Ovary (tissue), 9 donors: ENCODE measurements around the gene THAP4. TPM values are rescaled to one million over a fixed set of nuclear protein-coding genes. Genes with fewer than 3 reads are reported as not detected.
A peak's percentile ranks its signal among the peaks of the same experiment; 100 is the strongest.
"Not testable (repeated sequence)": the region's sequence is repeated elsewhere in the genome, so short reads cannot be mapped to it uniquely, and the experiment has no call there.

Experiments
- DNase-seq, 5 donors: peaks; one replicate each; pipeline ENCODE4 v3.0.0-alpha.2; 2019 to 2020
- H3K27ac ChIP-seq, 2 donors: fragments of 200-600 bp; one replicate each; pipeline versions ENCODE4 v1.5.1 to v1.8.0; 2019 to 2022
- H3K27me3 ChIP-seq: fragments of 200-600 bp; one replicate; pipeline ENCODE4 v1.8.0; 2022
- H3K36me3 ChIP-seq: fragments of 200-600 bp; sonication (generic); one replicate; pipeline ENCODE4 v1.5.1; 2019
- H3K4me1 ChIP-seq: one replicate; pipeline ENCODE4 v1.8.1; 2013; ENCODE audit warnings: mild to moderate bottlenecking, moderate library complexity; ENCODE audit not compliant: insufficient read depth
- H3K4me3 ChIP-seq: fragments of 200-600 bp; sonication (generic); one replicate; pipeline ENCODE4 v1.5.1; 2017
- H3K9me3 ChIP-seq, 2 donors: fragments of 200-600 bp in 1 of 2; sonication (generic) in 1 of 2; one replicate each; pipeline versions ENCODE4 v1.5.1 to v1.8.1; 2013 to 2019; ENCODE audit warnings: mild to moderate bottlenecking in 1 of 2, moderate library complexity in 1 of 2
- EP300 ChIP-seq: sonication (generic); formaldehyde crosslinking; IDR thresholded peaks from one replicate; pipeline ENCODE4 v1.6.1; 2017; ENCODE audit warnings: antibody characterized with exemption
- POLR2A ChIP-seq: fragments of 450-650 bp; IDR thresholded peaks from one replicate; pipeline ENCODE4 v1.6.1; 2017; ENCODE audit warnings: antibody characterized with exemption, mild to moderate bottlenecking, moderate library complexity
- WGBS, 3 donors: extraction: QIAGEN DNeasy Blood & Tissue Kit in 1 of 3; methylation state at CpG; one replicate each; pipeline versions ENCODE4 v1.1.5 to v1.1.7; 2013 to 2017; 5-methylcytosine and 5-hydroxymethylcytosine counted together
- intact Hi-C, 4 donors: fragments of 100-400 bp; cut with DNase I; formaldehyde crosslinking; loops; one replicate each; pipeline versions ENCODE4 v1.11.0 to v1.15.1; 2022 to 2023
- polyA plus RNA-seq, 2 donors: library from polyadenylated mRNA; stranded (reverse); fragments of 200-250 nt in 1 of 2; fragments of 350-450 nt in 1 of 2; fragmentation: Illumina TruSeq in 1 of 2; extraction: RNeasy Lipid Tissue Mini Kit (QIAGEN cat#74804) in 1 of 2; gene quantifications; one replicate each; pipeline ENCODE4 v1.2.3, GENCODE V29; 2013 to 2014
- total RNA-seq, 7 donors: library from RNA; depleted of rRNA in 2 of 7; stranded (reverse); fragments of >200 nt in 2 of 7; fragmentation: NEBNext Ultra II Directional in 3 of 7; extraction: Animal tissue kit (Norgen Biotek cat#: 25700) in 3 of 7; gene quantifications; one replicate each; pipeline versions ENCODE4 v1.1.0 to v1.2.4, GENCODE V29; 2016 to 2023
- TF ChIP-seq, protein P1 (sequence below), 3 donors: fragments of 450-650 bp in 2 of 3; fragments of 200-600 bp in 1 of 3; IDR thresholded peaks; one replicate each; pipeline versions ENCODE4 v1.5.1 to v1.8.0; 2016 to 2022; ENCODE audit warnings: antibody characterized with exemption in 3 of 3, mild to moderate bottlenecking in 1 of 3
- donor health status: DM: no; HTN: no; CAD: no; lungs with moderate emphysema.
- donor health status: DM: no; HTN: no; CAD: no.
- donor health status: Bipolar disorder and iron deficiency.
- donor health status: DM: yes; HTN: yes; CAD: no.
- donor health status: DM: no; HTN: no; CAD: no.
- donor health status: DM: yes; HTN: yes; CAD: no.

THAP4 gene
- total and polyA plus RNA-seq, 9 donors = 12.1 to 54.7 (median 40.3) TPM

DNA sequence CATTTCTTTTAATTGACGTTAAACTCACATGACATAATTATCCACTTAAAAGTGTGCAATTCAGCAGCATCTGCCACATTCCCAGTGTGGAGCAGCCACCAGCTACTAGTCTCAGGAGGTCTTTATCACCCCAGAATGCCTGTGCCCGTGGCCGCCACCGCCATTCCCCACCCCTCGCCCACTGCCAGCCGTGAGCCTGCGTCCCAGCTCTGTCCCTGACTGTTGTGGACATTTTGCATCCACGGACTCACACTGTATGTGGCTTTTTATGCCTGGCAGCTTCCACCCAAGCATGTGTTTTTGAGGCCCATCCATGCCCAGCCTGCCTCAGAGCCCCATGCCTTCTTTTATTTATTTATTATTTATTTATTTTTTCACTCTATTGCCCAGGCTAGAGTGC is 69.2 kb downstream of the THAP4 start:
- H3K27me3 ChIP-seq = no peaks in the 10 kb centered on the region
- TF ChIP-seq, protein P1, sequence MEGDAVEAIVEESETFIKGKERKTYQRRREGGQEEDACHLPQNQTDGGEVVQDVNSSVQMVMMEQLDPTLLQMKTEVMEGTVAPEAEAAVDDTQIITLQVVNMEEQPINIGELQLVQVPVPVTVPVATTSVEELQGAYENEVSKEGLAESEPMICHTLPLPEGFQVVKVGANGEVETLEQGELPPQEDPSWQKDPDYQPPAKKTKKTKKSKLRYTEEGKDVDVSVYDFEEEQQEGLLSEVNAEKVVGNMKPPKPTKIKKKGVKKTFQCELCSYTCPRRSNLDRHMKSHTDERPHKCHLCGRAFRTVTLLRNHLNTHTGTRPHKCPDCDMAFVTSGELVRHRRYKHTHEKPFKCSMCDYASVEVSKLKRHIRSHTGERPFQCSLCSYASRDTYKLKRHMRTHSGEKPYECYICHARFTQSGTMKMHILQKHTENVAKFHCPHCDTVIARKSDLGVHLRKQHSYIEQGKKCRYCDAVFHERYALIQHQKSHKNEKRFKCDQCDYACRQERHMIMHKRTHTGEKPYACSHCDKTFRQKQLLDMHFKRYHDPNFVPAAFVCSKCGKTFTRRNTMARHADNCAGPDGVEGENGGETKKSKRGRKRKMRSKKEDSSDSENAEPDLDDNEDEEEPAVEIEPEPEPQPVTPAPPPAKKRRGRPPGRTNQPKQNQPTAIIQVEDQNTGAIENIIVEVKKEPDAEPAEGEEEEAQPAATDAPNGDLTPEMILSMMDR (IDR thresholded peaks at IDR 0.05) = no peak
- H3K4me3 ChIP-seq = no peak overlapping the region
- WGBS, 3 donors = 95 to 98% (median 97%) methylated on average over 8 of the region's 8 CpGs
- intact Hi-C loops = no loop called here
- H3K9me3 ChIP-seq = no peaks in the 10 kb centered on the region
- peak in 1 of 5 donors; percentile 25 for DNase-seq
- peaks cover 1% of the 10 kb centered on the region for H3K4me1 ChIP-seq
- no peak overlapping the region for H3K27ac ChIP-seq
- H3K36me3 ChIP-seq = no peaks in the 10 kb centered on the region

DNA sequence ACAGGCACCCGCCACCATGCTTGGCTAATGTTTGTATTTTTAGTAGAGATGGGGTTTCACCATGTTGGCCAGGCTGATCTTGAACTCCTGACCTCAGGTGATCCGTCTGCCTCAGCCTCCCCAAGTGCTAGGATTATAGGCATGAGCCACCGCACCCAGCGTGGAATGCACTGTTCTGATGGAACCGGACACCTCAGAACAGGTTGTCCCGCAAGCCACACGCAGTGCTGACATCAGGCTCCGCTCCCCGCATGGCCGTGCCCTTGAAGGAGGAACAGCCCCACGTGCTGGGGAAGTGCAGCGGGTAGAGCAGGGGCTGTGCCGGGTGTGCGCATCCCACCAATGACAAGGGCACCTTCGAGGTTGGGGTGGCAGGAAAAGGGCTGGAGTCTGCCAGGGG is 69.7 kb downstream of the THAP4 start:
- H3K27ac ChIP-seq, H3K36me3 ChIP-seq, H3K9me3 ChIP-seq, H3K4me1 ChIP-seq, intact Hi-C loops, H3K4me3 ChIP-seq, H3K27me3 ChIP-seq: not testable (repeated sequence)
- 92% methylated on average over 13 to 15 of the region's 15 CpGs for WGBS, 3 donors
- peak in 1 of 5 donors; percentile 31 for DNase-seq

DNA sequence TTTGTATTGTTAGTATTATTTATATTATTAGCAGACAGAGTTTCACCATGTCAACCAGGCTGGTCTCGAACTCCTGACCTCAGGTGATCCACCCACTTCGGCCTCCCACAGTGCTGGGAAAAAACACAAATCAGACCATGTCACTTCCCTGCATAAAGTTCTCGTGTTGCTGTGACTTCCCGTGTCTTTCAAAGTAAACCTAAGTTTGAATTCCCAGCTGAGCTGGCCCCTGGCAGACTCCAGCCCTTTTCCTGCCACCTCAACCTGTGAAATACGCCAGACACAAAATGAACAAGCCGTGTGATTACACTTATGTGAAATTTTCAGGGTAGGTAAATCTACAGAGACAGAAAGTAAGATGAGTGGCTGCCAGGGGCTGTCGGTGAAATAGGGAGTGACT is 70.5 kb downstream of the THAP4 start:
- no peaks in the 10 kb centered on the region for H3K27me3 ChIP-seq
- intact Hi-C loops = no loop called here
- no peak overlapping the region for H3K27ac ChIP-seq
- H3K4me1 ChIP-seq = peaks cover 7% of the 10 kb centered on the region
- H3K4me3 ChIP-seq = no peak overlapping the region
- TF ChIP-seq, protein P1 (IDR thresholded peaks at IDR 0.05) = no peak
- H3K36me3 ChIP-seq = no peaks in the 10 kb centered on the region
- H3K9me3 ChIP-seq = no peaks in the 10 kb centered on the region
- WGBS, 3 donors = 79 to 91% (median 88%) methylated on average over 7 of the region's 7 CpGs
- DNase-seq = no peak

DNA sequence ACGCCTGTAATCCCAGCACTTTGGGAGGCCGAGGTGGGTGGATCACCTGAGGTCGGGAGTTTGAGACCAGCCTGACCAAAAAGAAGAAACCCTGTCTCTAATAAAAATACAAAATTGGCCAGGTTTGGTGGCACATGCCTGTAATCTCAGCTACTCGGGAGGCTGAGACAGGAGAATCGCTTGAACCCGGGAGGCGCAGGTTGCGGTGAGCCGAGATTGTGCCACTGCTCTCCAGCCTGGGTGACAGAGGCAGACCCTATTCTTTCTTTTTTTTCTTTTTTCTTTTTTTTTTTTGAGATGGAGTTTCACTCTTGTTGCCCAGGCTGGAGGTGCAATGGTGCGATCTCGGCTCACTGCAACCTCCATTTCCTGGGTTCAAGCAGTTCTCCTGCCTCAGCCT is 70.9 kb downstream of the THAP4 start:
- 95 to 97% (median 96%) methylated on average over 11 of the region's 11 CpGs for WGBS, 3 donors
- H3K36me3 ChIP-seq, H3K9me3 ChIP-seq, H3K27ac ChIP-seq, intact Hi-C loops, H3K4me3 ChIP-seq, H3K27me3 ChIP-seq, H3K4me1 ChIP-seq: not testable (repeated sequence)
- peak in 1 of 5 donors; percentile 22 for DNase-seq

DNA sequence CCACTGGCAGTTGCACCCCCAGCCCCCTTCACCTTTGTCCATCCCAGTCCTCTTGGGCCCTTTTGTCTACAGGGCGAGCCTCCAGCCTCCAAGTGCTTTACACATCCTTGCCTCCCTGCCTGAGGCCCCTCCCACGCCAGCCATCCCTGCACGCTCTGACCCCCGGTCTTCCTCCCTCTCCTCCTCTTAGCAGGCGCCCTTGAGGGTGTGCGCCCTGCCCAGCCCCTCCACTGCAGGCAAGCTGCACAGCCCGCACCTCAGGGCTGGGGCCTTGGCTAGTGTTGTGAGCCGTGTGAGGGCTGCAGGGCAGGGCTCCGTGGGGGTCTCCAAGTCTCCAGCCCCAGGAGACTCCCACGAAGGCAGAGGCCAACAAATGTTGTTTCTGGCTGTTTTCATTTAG is 71.5 kb downstream of the THAP4 start:
- Histone ChIP-seq H3K27ac (no peak overlapping the region), H3K4me3 (no peak overlapping the region), H3K27me3 (no peaks in the 10 kb centered on the region), H3K4me1 (peaks cover 9% of the 10 kb centered on the region), H3K36me3 (no peaks in the 10 kb centered on the region), H3K9me3 (no peaks in the 10 kb centered on the region)
- intact Hi-C loops = no loop called here
- 29 to 37% (median 30%) methylated on average over 10 of the region's 10 CpGs for WGBS, 3 donors
- TF ChIP-seq POLR2A (no peak), EP300 (no peak)
- TF ChIP-seq, protein P1 (IDR thresholded peaks at IDR 0.05) = no peak
- peak in 2 of 5 donors; percentile 44 to 64 for DNase-seq
